ENCODE data around the gene AGAP1.
"Not testable (repeated sequence)": the region's sequence is repeated elsewhere in the genome, so short reads cannot be mapped to it uniquely, and the experiment has no call there.

The AGAP1 gene

GRCh38 chr2:235934774-235935484 is 441.1 kb downstream of the AGAP1 start:
- no peak for DNase-seq

- DNase-seq, result no peak
These were observed 441.9 kb downstream of the AGAP1 start for GRCh38 chr2:235935773-235936172.

GRCh38 chr2:235936493-235936892 is 442.6 kb downstream of the AGAP1 start:
- DNase-seq, result no peak

- DNase-seq, result no peak
These were observed 443.2 kb downstream of the AGAP1 start for GRCh38 chr2:235937087-235937486.

- no peak for DNase-seq
These were observed 443.7 kb downstream of the AGAP1 start for GRCh38 chr2:235937526-235937925.

GRCh38 chr2:235937936-235938335 is 444.1 kb downstream of the AGAP1 start:
- DNase-seq, result no peak

GRCh38 chr2:235938611-235939010 is 444.8 kb downstream of the AGAP1 start:
- DNase-seq, result no peak

- no peak for DNase-seq
These were observed 445.6 kb downstream of the AGAP1 start for GRCh38 chr2:235939471-235939870.

- DNase-seq, result no peak
These were observed 446.5 kb downstream of the AGAP1 start for GRCh38 chr2:235940330-235940729.

- DNase-seq, result no peak
These were observed 450.7 kb downstream of the AGAP1 start for GRCh38 chr2:235944591-235944990.

- no peak for DNase-seq
These were observed 451.8 kb downstream of the AGAP1 start for GRCh38 chr2:235945608-235946140.

GRCh38 chr2:235946590-235946989 is 452.7 kb downstream of the AGAP1 start:
- no peak for DNase-seq

GRCh38 chr2:235947055-235947454 is 453.2 kb downstream of the AGAP1 start:
- DNase-seq, result not testable (repeated sequence)

GRCh38 chr2:235949567-235950472 is 456.0 kb downstream of the AGAP1 start:
- no peak for DNase-seq

- DNase-seq, result no peak
These were observed 456.6 kb downstream of the AGAP1 start for GRCh38 chr2:235950473-235950809.

GRCh38 chr2:235951493-235951892 is 457.6 kb downstream of the AGAP1 start:
- DNase-seq, result no peak

- no peak for DNase-seq
These were observed 458.1 kb downstream of the AGAP1 start for GRCh38 chr2:235951982-235952381.

GRCh38 chr2:235952714-235953113 is 458.9 kb downstream of the AGAP1 start:
- DNase-seq, result no peak

- no peak for DNase-seq
These were observed 460.4 kb downstream of the AGAP1 start for GRCh38 chr2:235954281-235954680.

GRCh38 chr2:235954888-235955480 is 461.1 kb downstream of the AGAP1 start:
- DNase-seq, result no peak

- no peak for DNase-seq
These were observed 461.8 kb downstream of the AGAP1 start for GRCh38 chr2:235955664-235956063.

GRCh38 chr2:235956281-235956970 is 462.6 kb downstream of the AGAP1 start:
- DNase-seq, result no peak

- DNase-seq, result no peak
These were observed 463.4 kb downstream of the AGAP1 start for GRCh38 chr2:235957251-235957650.
